ENCODE data around the gene ALPP. TPM values are rescaled to one million over a fixed set of nuclear protein-coding genes. Genes with fewer than 3 reads are reported as not detected.
"Not testable (repeated sequence)": the region's sequence is repeated elsewhere in the genome, so short reads cannot be mapped to it uniquely, and the experiment has no call there.

Gene ALPP
- total RNA-seq, 1 donor from 2014 or later, result not detected

DNA sequence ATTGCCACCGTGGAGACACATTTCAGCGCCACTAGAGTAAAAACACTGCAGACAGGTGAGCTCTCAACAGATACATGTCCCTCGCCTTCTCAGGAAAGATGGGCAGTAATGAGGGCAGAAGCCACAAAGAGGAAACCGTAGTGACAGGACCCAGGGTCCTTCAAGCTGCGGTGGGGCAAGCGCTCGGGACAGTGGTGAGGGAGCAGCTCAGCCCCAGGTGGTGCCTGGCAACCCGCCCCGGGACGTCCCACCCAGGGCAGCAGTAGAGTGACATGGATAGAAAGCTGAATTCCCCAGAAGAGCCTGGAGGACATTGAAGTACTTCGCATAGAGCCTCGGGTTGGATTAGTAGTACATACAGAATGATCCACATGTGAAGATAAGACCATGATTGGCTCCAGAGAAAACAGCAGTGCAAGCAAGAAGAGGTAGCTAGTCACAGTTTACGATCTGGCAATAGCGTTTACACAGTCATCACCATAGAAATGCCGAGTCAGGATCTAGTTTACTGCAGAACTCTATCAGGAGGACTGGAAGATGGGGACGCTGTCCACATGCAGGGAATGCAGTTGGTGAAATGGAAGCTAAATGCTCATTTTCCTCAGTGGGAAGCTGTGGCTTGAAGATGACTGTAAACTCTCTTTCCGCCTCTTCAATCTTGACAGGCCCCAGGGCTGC lies 37.4 kb upstream of the ALPP start:
- no peak for ATAC-seq

GRCh38 chr2:232341739-232342126 lies 36.8 kb upstream of the ALPP start:
- no peak for ATAC-seq

- no peak for ATAC-seq
Observed at GRCh38 chr2:232342635-232343565, 35.7 kb upstream of the ALPP start.

GRCh38 chr2:232343821-232344220 lies 34.7 kb upstream of the ALPP start:
- no peak for ATAC-seq

DNA sequence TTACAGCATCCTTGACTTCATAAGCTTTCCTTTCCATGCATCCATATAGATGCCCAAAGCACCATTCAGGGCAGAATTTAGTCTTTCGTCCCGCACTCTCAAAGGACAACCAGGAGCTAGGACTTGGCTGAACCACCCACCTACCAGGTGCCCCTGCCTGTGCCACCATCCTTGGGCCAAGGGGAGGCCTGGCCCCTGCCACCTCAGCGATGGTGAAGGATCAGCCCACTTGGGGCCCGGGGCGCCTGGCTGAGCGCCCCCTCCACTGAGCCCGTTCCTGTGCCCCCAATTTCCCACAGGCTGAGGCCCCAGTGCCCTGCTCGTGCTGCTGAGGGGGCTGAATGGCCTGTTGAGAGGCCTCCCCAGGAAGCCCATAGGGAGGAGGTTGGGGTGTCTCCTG lies 33.3 kb upstream of the ALPP start:
- ATAC-seq, result no peak

DNA sequence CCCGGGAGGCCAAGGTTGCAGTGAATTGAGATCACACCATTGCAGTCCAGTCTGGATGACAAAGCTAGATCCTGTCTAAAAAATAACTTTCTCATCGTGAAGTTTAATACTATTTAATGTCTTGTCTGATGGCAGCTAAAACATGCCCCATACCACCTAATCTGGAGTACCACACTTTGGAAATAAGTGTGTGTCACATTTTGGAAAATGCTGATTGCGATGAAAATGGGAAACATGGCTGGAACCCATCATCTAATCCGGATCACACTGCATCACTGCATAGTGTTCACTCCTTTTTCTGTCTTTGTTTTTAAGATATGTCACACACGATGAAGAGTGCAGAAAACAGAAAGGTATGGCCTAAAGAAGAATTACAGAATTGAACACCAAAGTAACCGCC lies 31.2 kb upstream of the ALPP start:
- no peak for ATAC-seq

GRCh38 chr2:232348936-232349335 lies 29.6 kb upstream of the ALPP start:
- peak; percentile 93 for ATAC-seq

DNA sequence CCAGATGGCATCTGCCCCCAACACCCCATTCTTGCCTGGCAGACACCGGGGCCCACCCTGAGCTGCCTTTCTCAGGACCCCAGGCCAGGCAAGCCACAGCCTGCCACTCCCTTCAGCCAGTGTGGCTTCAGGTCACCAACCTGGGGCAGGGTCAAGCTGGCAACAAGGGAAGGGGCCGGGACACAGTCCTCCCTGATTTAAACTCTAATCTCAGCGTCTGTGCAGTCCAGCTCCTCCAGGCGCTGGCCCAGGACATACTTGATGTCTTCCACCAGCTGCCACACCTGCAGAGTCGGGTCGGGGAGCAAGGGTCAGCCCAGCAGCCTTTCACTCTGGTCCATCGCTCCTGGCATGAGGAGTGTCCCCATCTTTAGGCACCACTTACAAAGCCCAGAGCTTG lies 29.0 kb upstream of the ALPP start:
- no peak for ATAC-seq

DNA sequence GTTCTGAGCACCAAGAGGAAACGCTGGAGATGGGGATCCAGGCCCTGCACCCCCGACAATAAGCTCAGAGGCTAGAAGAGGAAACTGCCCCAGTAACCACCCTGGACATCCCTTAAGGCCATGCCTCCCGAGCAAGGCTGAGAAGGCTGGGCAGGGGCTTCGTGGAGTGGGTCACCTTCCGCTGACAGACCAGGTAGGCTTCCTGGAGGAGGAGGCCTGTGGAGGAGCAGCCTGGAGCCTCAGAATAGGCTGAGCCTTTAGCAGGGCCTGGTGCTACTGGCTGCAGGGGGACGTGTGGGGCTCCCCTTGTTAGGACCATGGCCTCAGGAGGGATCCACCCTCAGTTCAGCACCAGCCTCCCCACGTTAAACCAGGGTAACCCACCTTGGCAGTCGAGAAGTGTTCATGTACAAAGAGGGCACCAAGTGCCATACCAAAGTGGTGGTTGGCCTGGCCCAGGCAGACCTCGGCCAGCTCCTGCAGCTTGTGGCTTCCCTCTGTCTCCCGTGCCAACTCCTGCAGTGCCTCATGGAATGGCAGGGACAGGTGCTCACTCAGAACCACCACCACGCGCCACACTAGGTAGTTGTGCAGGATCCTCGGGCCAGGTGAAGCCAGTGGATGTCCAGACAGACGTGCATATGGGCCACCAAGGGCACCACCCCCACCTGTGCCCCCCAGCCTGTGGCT lies 28.5 kb upstream of the ALPP start:
- ATAC-seq, result no peak

DNA sequence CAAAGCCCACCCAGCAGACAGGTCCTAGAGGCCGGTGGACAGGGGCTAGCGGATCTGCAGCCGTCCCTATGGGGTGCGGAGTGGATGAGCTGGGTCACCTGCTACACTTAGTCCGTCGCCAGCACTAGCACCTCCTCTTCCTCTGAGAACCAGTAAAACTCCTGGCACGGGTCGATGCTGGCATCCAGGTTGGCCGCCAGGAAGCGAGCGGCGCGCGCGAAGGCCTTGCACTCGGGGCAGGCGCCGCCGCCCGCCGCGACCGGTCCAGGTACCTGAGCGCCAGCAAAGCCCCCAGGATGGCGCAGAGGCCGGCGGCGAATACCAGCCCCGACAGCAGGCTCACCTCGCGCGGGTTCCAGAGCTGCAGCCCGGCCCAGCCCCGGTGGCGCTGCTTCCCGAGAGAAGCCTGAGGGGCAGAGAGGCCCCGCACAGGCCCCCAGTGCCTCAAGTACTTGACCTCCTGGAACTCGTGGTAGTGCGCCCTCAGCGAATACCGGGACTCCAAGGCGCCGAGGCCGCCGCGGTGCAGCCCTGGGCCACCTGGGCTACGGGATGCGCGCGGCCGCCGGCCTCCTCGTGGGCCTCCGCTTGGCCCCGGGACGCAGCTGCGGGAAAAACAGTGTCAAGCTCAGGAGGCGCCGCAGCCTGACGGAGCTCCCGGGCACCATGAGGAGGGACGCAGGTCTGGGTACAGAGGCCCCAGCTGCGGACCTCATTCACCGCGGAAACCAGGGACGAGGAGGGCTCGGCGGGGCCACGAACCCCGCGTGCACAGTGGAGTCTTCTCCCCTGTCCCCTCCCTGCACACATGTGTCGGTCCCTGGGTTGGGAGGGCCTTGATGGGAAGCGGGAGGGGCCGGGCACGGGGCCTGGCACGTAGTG lies 27.5 kb upstream of the ALPP start:
- peak; percentile 62 for ATAC-seq

GRCh38 chr2:232351686-232352510 lies 26.7 kb upstream of the ALPP start:
- ATAC-seq, result no peak

GRCh38 chr2:232352511-232353091 lies 25.9 kb upstream of the ALPP start:
- ATAC-seq, result no peak

- no peak for ATAC-seq
Observed at GRCh38 chr2:232353096-232353495, 25.5 kb upstream of the ALPP start.

DNA sequence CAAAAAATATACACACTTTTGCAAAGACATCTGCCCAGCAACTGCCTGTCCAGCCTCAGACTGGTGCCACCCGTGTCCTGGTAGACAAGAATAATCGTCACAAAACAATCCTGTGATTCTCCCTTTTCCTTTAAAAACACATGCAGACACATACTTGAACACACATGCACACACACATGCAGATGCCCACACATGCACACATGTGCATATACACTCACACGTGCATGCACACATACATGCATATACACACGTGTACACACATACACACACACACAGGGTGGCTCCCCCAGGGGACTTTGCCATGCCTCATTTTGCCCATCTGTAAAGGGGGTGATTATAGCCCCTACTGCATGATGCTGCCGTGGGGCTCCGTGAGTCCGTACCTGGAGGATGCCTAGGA lies 24.9 kb upstream of the ALPP start:
- no peak for ATAC-seq

DNA sequence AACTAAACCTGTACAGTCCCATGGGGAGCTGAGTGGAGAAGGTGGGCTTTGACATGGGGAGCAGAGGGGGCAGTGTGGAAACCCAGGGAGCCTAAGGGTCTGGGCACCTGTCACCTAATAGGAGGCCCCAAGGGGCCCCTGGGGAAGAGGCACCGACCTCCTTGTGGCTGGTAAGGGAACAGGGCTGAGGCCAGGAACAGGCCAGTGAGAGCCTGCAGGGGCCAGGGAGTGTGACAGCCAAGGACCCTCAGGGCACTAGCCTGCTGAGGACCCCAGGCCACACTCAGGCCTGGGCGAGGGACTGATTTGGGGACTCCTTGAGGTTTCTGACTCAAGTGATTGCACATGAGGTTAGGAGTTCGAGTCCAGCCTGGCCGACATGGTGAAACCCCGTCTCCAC lies 24.5 kb upstream of the ALPP start:
- ATAC-seq, result no peak

- ATAC-seq, result no peak
Observed at GRCh38 chr2:232361646-232362045, 16.9 kb upstream of the ALPP start.

GRCh38 chr2:232362174-232362900 lies 16.2 kb upstream of the ALPP start:
- ATAC-seq, result no peak

DNA sequence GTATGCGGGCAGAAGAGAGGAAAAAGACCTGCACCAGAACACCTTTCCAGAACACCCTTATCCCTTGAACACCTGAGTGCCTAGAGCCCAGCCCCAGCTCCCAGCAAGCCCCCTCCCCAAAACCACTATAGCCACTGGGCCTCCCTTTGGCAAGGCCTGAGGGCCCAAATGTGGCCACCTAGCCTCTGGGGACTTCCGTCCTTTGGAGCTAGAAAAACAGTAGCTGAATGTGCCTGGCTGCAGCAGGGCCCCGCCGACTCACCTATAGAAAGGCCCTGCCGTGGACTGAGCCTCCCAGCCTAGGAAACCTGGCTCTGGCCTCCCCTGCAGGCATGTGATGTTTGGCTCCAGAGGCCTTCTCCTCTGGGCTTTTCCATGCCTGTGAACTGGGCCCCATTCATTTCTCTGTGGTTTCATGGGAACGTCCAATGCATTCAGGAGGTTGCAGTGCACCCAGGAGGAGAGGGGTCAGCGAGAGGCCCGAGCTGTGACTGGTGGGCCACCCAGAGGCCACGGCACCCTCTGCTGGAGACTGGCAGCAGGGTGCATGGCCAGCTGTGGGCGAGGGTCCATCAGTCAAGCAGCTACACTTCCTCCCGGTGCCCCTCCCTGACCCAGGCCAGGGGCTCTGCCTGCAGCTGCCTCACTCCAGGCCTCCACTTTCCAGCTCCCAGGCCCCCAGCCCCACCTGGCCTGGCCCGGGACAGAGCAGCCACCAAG lies 15.3 kb upstream of the ALPP start:
- not testable (repeated sequence) for ATAC-seq

GRCh38 chr2:232363784-232364615 lies 14.6 kb upstream of the ALPP start:
- no peak for ATAC-seq
